H9 (cell line): ENCODE data around the gene RPL27. TPM values are rescaled to one million over a fixed set of nuclear protein-coding genes. Genes with fewer than 3 reads are reported as not detected.

Experiments
- DNase-seq: peaks from one replicate; pipeline ENCODE4 v3.0.0-alpha.2; 2017
- H2AFZ ChIP-seq: one replicate; pipeline ENCODE4 v1.6.1; 2013; ENCODE audit warnings: mild to moderate bottlenecking, low read length, control low read depth, moderate library complexity
- H2AK5ac ChIP-seq: 2 replicates; pipeline ENCODE4 v1.6.1; 2013; ENCODE audit warnings: low read length, control low read depth, mixed read lengths; ENCODE audit not compliant: insufficient read length
- H2BK120ac ChIP-seq: one replicate; pipeline ENCODE4 v1.6.1; 2013; ENCODE audit warnings: low read depth, mild to moderate bottlenecking, low read length, control low read depth, inconsistent platforms; ENCODE audit not compliant: poor library complexity, severe bottlenecking
- H2BK12ac ChIP-seq: 2 replicates; pipeline ENCODE4 v1.6.1; 2013; ENCODE audit warnings: low read length, control low read depth, mixed read lengths, low read depth; ENCODE audit not compliant: insufficient read length
- H2BK15ac ChIP-seq: 2 replicates; pipeline ENCODE4 v1.6.1; 2013; ENCODE audit warnings: low read depth, low read length, control low read depth
- H2BK20ac ChIP-seq: one replicate; pipeline ENCODE4 v1.6.1; 2013; ENCODE audit warnings: low read depth, mild to moderate bottlenecking, low read length, control low read depth, inconsistent platforms; ENCODE audit not compliant: poor library complexity, severe bottlenecking
- H2BK5ac ChIP-seq: 2 replicates; pipeline ENCODE4 v1.6.1; 2013; ENCODE audit warnings: low read length, control low read depth, mixed read lengths; ENCODE audit not compliant: insufficient read length
- H3K14ac ChIP-seq: 2 replicates; pipeline ENCODE4 v1.6.1; 2013; ENCODE audit warnings: low read length, control low read depth; ENCODE audit not compliant: insufficient read depth
- H3K18ac ChIP-seq: 2 replicates; pipeline ENCODE4 v1.6.1; 2013; ENCODE audit warnings: low read depth, mild to moderate bottlenecking, mixed read lengths, low read length, control low read depth; ENCODE audit not compliant: insufficient read length
- H3K23ac ChIP-seq: 2 replicates; pipeline ENCODE4 v1.6.1; 2013; ENCODE audit warnings: low read length, control low read depth, mixed read lengths, low read depth; ENCODE audit not compliant: insufficient read length
- H3K23me2 ChIP-seq: 2 replicates; pipeline ENCODE4 v1.6.1; 2013; ENCODE audit warnings: low read depth, mild to moderate bottlenecking, mixed read lengths, low read length, control low read depth; ENCODE audit not compliant: insufficient read length, poor library complexity, severe bottlenecking
- H3K27ac ChIP-seq: 2 replicates; pipeline ENCODE4 v1.5.1; 2013; ENCODE audit warnings: low read length, control low read depth, mixed read lengths, low read depth; ENCODE audit not compliant: insufficient read length
- H3K27me3 ChIP-seq: 2 replicates; pipeline ENCODE4 v1.6.1; 2013; ENCODE audit warnings: low read length, control low read depth, inconsistent platforms; ENCODE audit not compliant: insufficient read depth
- H3K4ac ChIP-seq: 2 replicates; pipeline ENCODE4 v1.6.1; 2013; ENCODE audit warnings: low read depth, mild to moderate bottlenecking, control low read depth, inconsistent platforms, low read length, moderate library complexity
- H3K4me1 ChIP-seq: 2 replicates; pipeline ENCODE4 v1.6.1; 2013; ENCODE audit warnings: low read length, control low read depth, inconsistent platforms; ENCODE audit not compliant: insufficient read depth
- H3K4me2 ChIP-seq: 2 replicates; pipeline ENCODE4 v1.6.1; 2013; ENCODE audit warnings: low read length, control low read depth, mixed read lengths; ENCODE audit not compliant: insufficient read length, insufficient read depth
- H3K56ac ChIP-seq: 2 replicates; pipeline ENCODE4 v1.6.1; 2013; ENCODE audit warnings: low read depth, mild to moderate bottlenecking, mixed read lengths, low read length, control low read depth; ENCODE audit not compliant: insufficient read length
- H3K79me1 ChIP-seq: 2 replicates; pipeline ENCODE4 v1.6.1; 2013; ENCODE audit warnings: low read depth, mild to moderate bottlenecking, moderate library complexity, low read length, control low read depth, inconsistent platforms; ENCODE audit not compliant: insufficient read depth, poor library complexity, severe bottlenecking
- H3K79me2 ChIP-seq: 2 replicates; pipeline ENCODE4 v1.6.1; 2013; ENCODE audit warnings: low read length, control low read depth, inconsistent platforms; ENCODE audit not compliant: insufficient read depth
- H3K9ac ChIP-seq: 2 replicates; pipeline ENCODE4 v1.6.1; 2013; ENCODE audit warnings: low read length, control low read depth, mixed read lengths; ENCODE audit not compliant: insufficient read length; ENCODE audit errors: extremely low read depth
- H3K9me3 ChIP-seq: one replicate; pipeline ENCODE4 v1.6.1; 2013; ENCODE audit warnings: low read depth, low read length, inconsistent platforms; ENCODE audit not compliant: control insufficient read depth
- H3T11ph ChIP-seq: one replicate; pipeline ENCODE4 v1.6.1; 2013; ENCODE audit warnings: mild to moderate bottlenecking, low read length, control low read depth, inconsistent platforms
- H4K20me1 ChIP-seq: one replicate; pipeline ENCODE4 v1.6.1; 2013; ENCODE audit not compliant: control insufficient read depth, insufficient read length, insufficient read depth
- H4K5ac ChIP-seq: 2 replicates; pipeline ENCODE4 v1.6.1; 2013; ENCODE audit warnings: low read depth, mild to moderate bottlenecking, mixed read lengths, low read length, control low read depth; ENCODE audit not compliant: insufficient read length
- H4K8ac ChIP-seq: replicated peaks from 2 replicates; pipeline ENCODE4 v1.6.1; 2013; ENCODE audit warnings: low read length, control low read depth, mixed read lengths, low read depth; ENCODE audit not compliant: insufficient read length
- H4K91ac ChIP-seq: 2 replicates; pipeline ENCODE4 v1.6.1; 2013; ENCODE audit warnings: low read depth, mild to moderate bottlenecking, moderate library complexity, mixed read lengths, low read length, control low read depth; ENCODE audit not compliant: insufficient read length
- H3K27ac Mint-ChIP-seq, 3 experiments: 2 replicates in 2 of 3; 3 replicates in 1 of 3; pipeline ENCODE4 v1.8.0; 2020 to 2021; ENCODE audit warnings: mixed read lengths in 3 of 3, mild to moderate bottlenecking in 1 of 3, moderate library complexity in 1 of 3
- H3K27me3 Mint-ChIP-seq: 2 replicates; pipeline ENCODE4 v1.8.0; 2021; ENCODE audit warnings: low read depth, mild to moderate bottlenecking, moderate library complexity, mixed read lengths
- H3K36me3 Mint-ChIP-seq, 3 experiments: 2 replicates in 2 of 3; 3 replicates in 1 of 3; pipeline ENCODE4 v1.8.0; 2020 to 2021; ENCODE audit warnings: low read depth in 3 of 3, mixed read lengths in 3 of 3; ENCODE audit not compliant: insufficient read depth in 1 of 3
- H3K4me1 Mint-ChIP-seq, 2 experiments: 2 replicates each; pipeline ENCODE4 v1.8.0; 2020; ENCODE audit warnings: mixed read lengths in 2 of 2
- H3K4me3 Mint-ChIP-seq, 2 experiments: 2 replicates in 1 of 2; 3 replicates in 1 of 2; pipeline ENCODE4 v1.8.0; 2020 to 2021; ENCODE audit warnings: mild to moderate bottlenecking in 2 of 2, mixed read lengths in 2 of 2, moderate library complexity in 1 of 2
- H3K9me3 Mint-ChIP-seq, 2 experiments: 2 replicates in 1 of 2; 3 replicates in 1 of 2; pipeline ENCODE4 v1.8.0; 2020; ENCODE audit warnings: mild to moderate bottlenecking in 2 of 2, mixed read lengths in 2 of 2, moderate library complexity in 1 of 2
- WGBS: extraction: QIAGEN DNeasy Blood & Tissue Kit; methylation state at CpG from one replicate; pipeline ENCODE4 v1.1.7; 2013; ENCODE audit warnings: missing lambda C conversion rate, low lambda C conversion rate, mixed read lengths; ENCODE audit not compliant: insufficient read length; ENCODE audit errors: extremely low coverage; 5-methylcytosine and 5-hydroxymethylcytosine counted together
- total RNA-seq: library from RNA; stranded (reverse); gene quantifications from 2 replicates; pipeline ENCODE4 v1.2.1, GENCODE V29; 2021
- TF ChIP-seq, protein P1 (sequence below): fragments of 200-600 bp; sonication (generic); conservative IDR thresholded peaks from 3 replicates; pipeline ENCODE4 v1.8.0; 2021; ENCODE audit warnings: antibody characterized with exemption, mild to moderate bottlenecking

Gene RPL27
- total RNA-seq, 1 experiment from 2014 or later = 1,514 TPM

- Histone ChIP-seq H4K5ac (no peak overlapping the region), H3K79me1 (no peaks in the 10 kb centered on the region), H3K79me2 (no peaks in the 10 kb centered on the region), H4K91ac (no peak overlapping the region), H4K20me1 (no peaks in the 10 kb centered on the region), H3K27ac (no peak overlapping the region), H3K18ac (no peak overlapping the region), H2AFZ (no peak overlapping the region), H2BK12ac (no peak overlapping the region), H3K27me3 (no peaks in the 10 kb centered on the region), H2BK20ac (no peak overlapping the region), H3K14ac (no peak overlapping the region), H3K56ac (no peak overlapping the region), H3K4me1 (peaks cover 13% of the 10 kb centered on the region; the same call in 1 of the 2 replicates), H3K9ac (no peak overlapping the region), H3K9me3 (no peaks in the 10 kb centered on the region), H3T11ph (no peak overlapping the region), H2BK15ac (no peak overlapping the region), H4K8ac (no peak overlapping the region), H3K23me2 (no peaks in the 10 kb centered on the region), H3K4ac (no peak overlapping the region), H3K4me2 (no peak overlapping the region), H3K23ac (no peak overlapping the region), H2BK5ac (no peak overlapping the region), H2AK5ac (no peak overlapping the region), H2BK120ac (no peak overlapping the region)
- TF ChIP-seq, protein P1, sequence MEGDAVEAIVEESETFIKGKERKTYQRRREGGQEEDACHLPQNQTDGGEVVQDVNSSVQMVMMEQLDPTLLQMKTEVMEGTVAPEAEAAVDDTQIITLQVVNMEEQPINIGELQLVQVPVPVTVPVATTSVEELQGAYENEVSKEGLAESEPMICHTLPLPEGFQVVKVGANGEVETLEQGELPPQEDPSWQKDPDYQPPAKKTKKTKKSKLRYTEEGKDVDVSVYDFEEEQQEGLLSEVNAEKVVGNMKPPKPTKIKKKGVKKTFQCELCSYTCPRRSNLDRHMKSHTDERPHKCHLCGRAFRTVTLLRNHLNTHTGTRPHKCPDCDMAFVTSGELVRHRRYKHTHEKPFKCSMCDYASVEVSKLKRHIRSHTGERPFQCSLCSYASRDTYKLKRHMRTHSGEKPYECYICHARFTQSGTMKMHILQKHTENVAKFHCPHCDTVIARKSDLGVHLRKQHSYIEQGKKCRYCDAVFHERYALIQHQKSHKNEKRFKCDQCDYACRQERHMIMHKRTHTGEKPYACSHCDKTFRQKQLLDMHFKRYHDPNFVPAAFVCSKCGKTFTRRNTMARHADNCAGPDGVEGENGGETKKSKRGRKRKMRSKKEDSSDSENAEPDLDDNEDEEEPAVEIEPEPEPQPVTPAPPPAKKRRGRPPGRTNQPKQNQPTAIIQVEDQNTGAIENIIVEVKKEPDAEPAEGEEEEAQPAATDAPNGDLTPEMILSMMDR = no peak
- no CpG with 5 or more reads among the region's 4 CpGs for WGBS
- H3K9me3 Mint-ChIP-seq = no peaks in the 10 kb centered on the region; a peak in 1 of 5 replicates
- H3K27me3 Mint-ChIP-seq = no peaks in the 10 kb centered on the region
- no peak for DNase-seq
- peaks cover 44 to 46% of the 10 kb centered on the region in 2 experiments for H3K4me1 Mint-ChIP-seq
- H3K36me3 Mint-ChIP-seq = peaks cover 14 to 29% (median 23%) of the 10 kb centered on the region in 3 experiments; a peak in 6 of 7 replicates
- H3K4me3 Mint-ChIP-seq = no peak overlapping the region
- H3K27ac Mint-ChIP-seq = peak overlapping the region in 2 of 3 experiments; percentile 51 to 77; a peak in 2 of 7 replicates
Observed at GRCh38 chr17:43044024-43044423, 45.8 kb downstream of the RPL27 start.
